HUES48 (cell line): Measurements from ENCODE around the gene ATXN8OS.
"Not testable (repeated sequence)": the region's sequence is repeated elsewhere in the genome, so short reads cannot be mapped to it uniquely, and the experiment has no call there.

Source experiments
- H3K27ac ChIP-seq: one replicate; pipeline ENCODE4 v1.7.0; 2013; ENCODE audit warnings: low read depth, low read length, inconsistent platforms
- H3K27me3 ChIP-seq: 2 replicates; pipeline ENCODE4 v1.6.1; 2013; ENCODE audit warnings: mild to moderate bottlenecking, low read length; ENCODE audit not compliant: control insufficient read depth, insufficient read depth
- H3K36me3 ChIP-seq: 2 replicates; pipeline ENCODE4 v1.6.1; 2013; ENCODE audit warnings: low read length; ENCODE audit not compliant: control insufficient read depth, insufficient read depth
- H3K4me1 ChIP-seq: 2 replicates; pipeline ENCODE4 v1.6.1; 2013; ENCODE audit warnings: mild to moderate bottlenecking, low read length; ENCODE audit not compliant: control insufficient read depth, insufficient read depth
- H3K4me3 ChIP-seq: 2 replicates; pipeline ENCODE4 v1.5.1; 2013; ENCODE audit warnings: mild to moderate bottlenecking, low read depth, low read length
- H3K9ac ChIP-seq: 2 replicates; pipeline ENCODE4 v1.6.1; 2013; ENCODE audit warnings: mild to moderate bottlenecking, low read depth, low read length, moderate library complexity
- H3K9me3 ChIP-seq: 2 replicates; pipeline ENCODE4 v1.6.1; 2013; ENCODE audit warnings: low read length; ENCODE audit not compliant: control insufficient read depth, insufficient read depth

The ATXN8OS gene

DNA sequence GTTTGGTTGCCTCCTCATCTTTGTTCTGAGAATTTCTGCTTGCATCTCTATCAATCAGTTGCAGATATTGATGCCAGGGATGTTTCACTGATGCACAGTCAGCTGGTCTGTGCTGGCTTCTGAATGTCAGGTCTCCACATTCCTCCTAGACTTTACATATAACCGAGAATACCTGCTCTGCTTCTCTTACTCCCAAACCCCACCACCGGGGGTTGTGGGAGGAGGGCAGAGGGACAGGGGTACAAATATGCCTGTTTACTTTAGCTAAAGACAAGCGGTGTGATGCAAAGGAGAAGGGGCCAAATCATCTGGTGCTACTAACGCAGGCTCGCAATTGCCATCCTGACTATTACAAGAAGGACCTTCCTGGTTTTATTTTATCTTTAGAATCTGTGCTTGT, 18.1 kb downstream of the ATXN8OS start:
- Histone ChIP-seq H3K27ac (no peak overlapping the region), H3K4me3 (no peak overlapping the region), H3K4me1 (0 out of 2 replicates have a peak, but pooled peaks cover 10% of the 10 kb centered on the region), H3K9ac (no peak overlapping the region), H3K27me3 (no peaks in the 10 kb centered on the region), H3K36me3 (no peaks in the 10 kb centered on the region), H3K9me3 (no peaks in the 10 kb centered on the region)

DNA sequence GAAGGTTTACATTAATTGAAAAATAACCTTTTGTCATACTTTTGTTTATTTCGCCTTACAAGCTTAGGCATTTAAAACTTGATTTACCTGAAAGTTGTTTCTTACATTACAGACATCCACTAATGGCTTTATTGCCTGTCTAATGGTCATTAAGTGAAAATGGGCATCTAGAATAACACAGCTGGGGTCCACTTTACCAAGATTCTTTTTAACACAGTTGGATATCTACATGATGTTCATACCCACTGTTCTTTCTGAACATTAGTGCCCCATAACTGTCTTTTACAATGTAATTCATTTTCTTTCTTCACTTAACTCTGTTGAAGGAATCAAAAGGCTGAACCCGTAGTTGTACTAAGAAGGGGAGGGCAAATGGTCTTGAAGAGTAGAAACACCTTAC, 20.5 kb downstream of the ATXN8OS start:
- H3K4me3 ChIP-seq, result no peak overlapping the region
- no peaks in the 10 kb centered on the region for H3K9me3 ChIP-seq
- no peak overlapping the region for H3K9ac ChIP-seq
- H3K4me1 ChIP-seq, result 0 out of 2 replicates have a peak, but pooled peaks cover 10% of the 10 kb centered on the region
- no peaks in the 10 kb centered on the region for H3K36me3 ChIP-seq
- H3K27me3 ChIP-seq, result no peaks in the 10 kb centered on the region
- no peak overlapping the region for H3K27ac ChIP-seq

DNA sequence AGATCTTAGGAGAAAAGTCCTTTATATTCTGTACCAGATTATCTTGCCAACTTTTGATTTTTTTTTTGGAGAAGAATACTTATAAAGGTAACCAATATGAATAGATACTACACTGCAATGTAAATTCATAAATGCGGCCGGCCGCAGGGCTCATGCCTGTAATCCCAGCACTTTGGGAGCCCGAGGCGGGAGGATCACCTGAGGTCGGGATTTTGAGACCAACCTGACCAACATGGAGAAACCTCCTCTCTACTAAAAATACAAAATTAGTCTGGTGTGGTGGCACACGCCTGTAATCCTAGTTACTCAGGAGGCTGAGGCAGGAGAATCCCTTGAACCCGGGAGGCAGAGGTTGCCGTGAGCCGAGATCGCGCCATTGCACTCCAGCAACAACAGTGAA, 35.0 kb downstream of the ATXN8OS start:
- H3K9me3 ChIP-seq, H3K9ac ChIP-seq, H3K36me3 ChIP-seq, H3K27ac ChIP-seq, H3K27me3 ChIP-seq, H3K4me1 ChIP-seq, H3K4me3 ChIP-seq: not testable (repeated sequence)

DNA sequence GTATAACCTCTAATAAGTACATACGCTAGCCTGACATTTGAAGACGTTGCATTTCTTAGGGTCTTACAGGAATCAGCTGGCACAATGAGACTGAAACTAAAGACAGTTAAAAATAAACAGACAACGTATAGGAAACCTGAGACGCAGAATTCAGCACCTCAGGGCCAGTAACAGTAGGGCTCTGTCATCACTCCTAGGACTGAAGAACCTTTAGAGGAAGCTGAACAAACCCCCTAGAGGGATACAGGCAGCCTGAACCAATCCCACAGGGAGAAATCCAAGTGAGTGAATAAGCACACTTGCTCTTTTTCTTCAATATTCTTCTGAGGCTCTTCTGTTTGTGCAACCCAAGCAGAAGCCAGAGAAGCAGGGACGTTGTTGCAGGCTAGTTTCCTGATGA, 54.5 kb downstream of the ATXN8OS start:
- Histone ChIP-seq H3K4me1 (peaks cover 5% of the 10 kb centered on the region; the same call in 1 of the 2 replicates), H3K9me3 (no peaks in the 10 kb centered on the region), H3K4me3 (no peak overlapping the region), H3K27ac (no peak overlapping the region), H3K27me3 (no peaks in the 10 kb centered on the region), H3K9ac (no peak overlapping the region), H3K36me3 (no peaks in the 10 kb centered on the region)

DNA sequence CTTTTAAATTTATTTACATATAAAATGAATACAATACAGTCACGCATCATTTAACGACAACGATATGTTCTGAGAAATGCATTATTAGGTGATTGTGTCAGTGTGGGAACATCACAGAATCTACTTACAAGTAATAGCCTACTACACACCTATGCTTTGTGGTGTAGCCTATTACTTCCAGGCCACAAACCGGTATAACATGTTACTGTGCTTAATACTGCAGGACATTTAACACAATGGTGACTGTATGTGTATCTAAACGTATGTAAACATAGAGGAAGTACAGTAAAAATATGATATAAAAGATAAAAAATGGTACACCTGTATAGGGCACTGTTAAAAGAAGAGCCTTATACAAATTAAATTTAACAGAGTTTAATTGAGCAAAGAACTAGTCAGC, 63.1 kb downstream of the ATXN8OS start:
- no peak overlapping the region for H3K4me3 ChIP-seq
- no peak overlapping the region for H3K27ac ChIP-seq
- no peaks in the 10 kb centered on the region for H3K4me1 ChIP-seq
- H3K27me3 ChIP-seq, result no peaks in the 10 kb centered on the region
- H3K36me3 ChIP-seq, result no peaks in the 10 kb centered on the region
- no peak overlapping the region for H3K9ac ChIP-seq
- H3K9me3 ChIP-seq, result no peaks in the 10 kb centered on the region

DNA sequence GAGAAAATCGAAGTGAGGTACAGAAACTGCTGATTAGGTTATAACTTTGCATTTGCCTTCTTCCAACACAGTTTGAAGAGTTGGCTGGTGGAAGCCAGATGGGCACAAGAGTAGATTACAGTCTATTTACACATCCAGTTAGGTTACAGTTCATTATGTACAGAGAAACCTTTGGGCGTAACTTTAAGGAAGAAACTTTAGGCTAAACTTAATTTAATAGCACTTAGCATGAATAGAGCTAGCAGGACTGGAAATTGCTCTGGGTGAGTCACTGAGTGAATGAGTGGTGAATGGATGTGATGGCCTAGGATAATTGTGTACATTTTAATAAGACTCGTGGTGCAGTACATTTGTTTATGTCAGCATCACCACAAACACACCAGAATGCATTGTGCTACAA, 63.5 kb downstream of the ATXN8OS start:
- H3K9ac ChIP-seq, result no peak overlapping the region
- H3K27me3 ChIP-seq, result no peaks in the 10 kb centered on the region
- no peaks in the 10 kb centered on the region for H3K4me1 ChIP-seq
- H3K9me3 ChIP-seq, result no peaks in the 10 kb centered on the region
- no peak overlapping the region for H3K27ac ChIP-seq
- H3K4me3 ChIP-seq, result no peak overlapping the region
- no peaks in the 10 kb centered on the region for H3K36me3 ChIP-seq

DNA sequence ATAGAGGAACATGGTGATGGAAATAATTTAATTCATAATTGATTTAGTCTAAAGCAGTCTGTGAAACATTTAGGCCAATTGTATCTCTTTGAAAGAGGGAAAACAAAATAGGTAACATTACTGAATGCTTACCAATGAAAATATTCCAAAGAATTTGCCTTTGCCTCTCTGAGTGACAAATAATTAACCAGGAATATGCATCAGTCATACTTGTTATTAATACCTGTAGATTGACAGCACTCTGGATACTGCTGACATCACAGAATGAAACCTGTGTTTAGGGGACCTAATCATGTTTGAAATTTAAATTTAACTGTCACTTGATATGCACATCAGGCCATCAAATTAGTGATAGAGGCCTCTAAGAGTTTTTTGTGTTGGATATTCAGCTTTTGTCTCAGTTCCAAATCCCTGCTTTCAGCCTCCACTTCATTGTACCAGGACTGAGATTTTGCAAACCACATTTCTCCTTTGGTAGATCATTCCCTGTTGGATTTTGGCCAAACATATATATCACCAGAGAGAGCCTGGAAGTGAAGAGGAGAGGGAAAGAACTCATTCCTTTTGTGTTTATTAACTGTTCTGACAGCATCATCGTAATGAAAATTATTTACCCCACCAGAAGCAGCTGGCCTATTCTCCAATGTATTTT, 65.4 kb downstream of the ATXN8OS start:
- Histone ChIP-seq H3K4me3 (no peak overlapping the region), H3K4me1 (no peaks in the 10 kb centered on the region), H3K36me3 (no peaks in the 10 kb centered on the region), H3K27ac (no peak overlapping the region), H3K27me3 (no peaks in the 10 kb centered on the region), H3K9ac (no peak overlapping the region), H3K9me3 (no peaks in the 10 kb centered on the region)

DNA sequence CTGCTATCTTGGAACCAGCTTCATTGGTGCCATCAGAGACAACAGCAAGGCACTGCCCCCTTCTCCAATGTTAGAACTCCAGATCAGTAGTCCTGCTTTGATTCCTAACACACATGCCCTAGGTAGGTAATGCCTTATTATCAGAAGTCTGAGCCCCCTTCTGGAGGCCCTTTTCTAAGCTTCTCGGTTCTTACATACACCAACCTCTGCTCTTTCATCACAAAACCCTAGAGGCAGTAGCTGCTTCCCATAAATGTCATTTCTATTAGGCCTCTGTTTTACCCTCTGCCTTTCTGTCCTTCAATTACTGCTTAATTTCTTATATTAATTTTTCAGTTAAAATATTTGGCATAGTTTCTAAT, 66.0 kb downstream of the ATXN8OS start:
- Histone ChIP-seq H3K9me3 (no peaks in the 10 kb centered on the region), H3K27ac (no peak overlapping the region), H3K27me3 (no peaks in the 10 kb centered on the region), H3K9ac (no peak overlapping the region), H3K4me1 (no peaks in the 10 kb centered on the region), H3K4me3 (no peak overlapping the region), H3K36me3 (no peaks in the 10 kb centered on the region)

DNA sequence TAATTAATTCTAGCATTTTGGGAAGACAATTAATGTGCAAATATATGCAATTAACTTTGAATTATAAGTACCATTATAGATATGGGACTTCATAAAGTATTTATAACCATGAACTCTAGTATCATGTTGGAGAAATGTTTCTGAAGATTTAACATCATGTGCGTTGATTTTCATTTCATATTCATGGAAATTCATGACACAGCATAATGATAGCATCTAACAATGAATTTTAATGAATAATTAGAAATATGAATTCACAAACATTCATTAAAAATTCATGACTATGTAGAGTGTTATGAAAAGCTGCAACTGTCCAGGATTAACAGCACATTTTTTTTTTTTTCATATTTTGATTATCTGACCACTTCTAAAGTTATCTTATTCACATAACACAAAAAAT, 70.7 kb downstream of the ATXN8OS start:
- H3K4me3 ChIP-seq, result no peak overlapping the region
- no peaks in the 10 kb centered on the region for H3K4me1 ChIP-seq
- no peaks in the 10 kb centered on the region for H3K9me3 ChIP-seq
- no peak overlapping the region for H3K9ac ChIP-seq
- H3K27me3 ChIP-seq, result no peaks in the 10 kb centered on the region
- no peak overlapping the region for H3K27ac ChIP-seq
- no peaks in the 10 kb centered on the region for H3K36me3 ChIP-seq
